DOHH2 (cell line): Measurements from ENCODE around the gene ELAVL3.

ENCODE experiments used
- H3F3A ChIP-seq: fragments of 200-600 bp; sonication (generic), shearing (Covaris generic); 2 replicates; pipeline ENCODE4 v1.6.0; 2016; ENCODE audit warnings: antibody characterized with exemption, mild to moderate bottlenecking; ENCODE audit not compliant: control insufficient read depth, insufficient read depth
- H3K27ac ChIP-seq: fragments of 200-600 bp; sonication (generic); 2 replicates; pipeline ENCODE4 v1.5.1; 2014; ENCODE audit warnings: low read depth, mild to moderate bottlenecking, low read length, moderate library complexity
- H3K27me3 ChIP-seq: fragments of 200-600 bp; sonication (generic); 2 replicates; pipeline ENCODE4 v1.6.1; 2014; ENCODE audit warnings: mild to moderate bottlenecking, low read length, mixed read lengths; ENCODE audit not compliant: control insufficient read depth
- H3K36me3 ChIP-seq: fragments of 200-600 bp; sonication (generic); 2 replicates; pipeline ENCODE4 v1.6.1; 2014; ENCODE audit warnings: mild to moderate bottlenecking, low read length, moderate library complexity, mixed read lengths; ENCODE audit not compliant: control insufficient read depth
- H3K4me1 ChIP-seq: fragments of 200-600 bp; sonication (generic); 2 replicates; pipeline ENCODE4 v1.6.1; 2014; ENCODE audit warnings: mild to moderate bottlenecking, low read length, mixed read lengths; ENCODE audit not compliant: control insufficient read depth
- H3K4me2 ChIP-seq: fragments of 200-600 bp; sonication (generic); 2 replicates; pipeline ENCODE4 v1.6.0; 2014; ENCODE audit warnings: mild to moderate bottlenecking, low read length, moderate library complexity
- H3K4me3 ChIP-seq: fragments of 200-600 bp; sonication (generic); 2 replicates; pipeline ENCODE4 v1.5.1; 2014; ENCODE audit warnings: mild to moderate bottlenecking, low read length, mixed read lengths
- H3K79me2 ChIP-seq: fragments of 200-600 bp; sonication (generic); 2 replicates; pipeline ENCODE4 v1.6.1; 2014; ENCODE audit warnings: mild to moderate bottlenecking, low read length, mixed read lengths; ENCODE audit not compliant: control insufficient read depth
- H3K9me2 ChIP-seq: fragments of 200-600 bp; sonication (generic); replicated peaks from 2 replicates; pipeline ENCODE4 v1.6.1; 2014; ENCODE audit warnings: mild to moderate bottlenecking, low read length, mixed read lengths; ENCODE audit not compliant: control insufficient read depth
- H3K9me3 ChIP-seq: fragments of 200-600 bp; sonication (generic); 2 replicates; pipeline ENCODE4 v1.6.1; 2014; ENCODE audit warnings: antibody characterized with exemption, low read length, mixed read lengths; ENCODE audit not compliant: control insufficient read depth, insufficient read depth
- H4K20me1 ChIP-seq: fragments of 200-600 bp; sonication (generic); 2 replicates; pipeline ENCODE4 v1.6.0; 2014; ENCODE audit warnings: low read depth, mild to moderate bottlenecking, antibody characterized with exemption, low read length, moderate library complexity; ENCODE audit not compliant: control insufficient read depth, insufficient read depth
- CTCF ChIP-seq: fragments of 200-600 bp; sonication (generic); IDR thresholded peaks from one replicate; pipeline ENCODE4 v1.5.1; 2014; ENCODE audit warnings: antibody characterized with exemption, mild to moderate bottlenecking, low read depth, low read length; ENCODE audit not compliant: poor library complexity, severe bottlenecking
- EZH2phosphoT487 ChIP-seq: fragments of 200-600 bp; sonication (generic); IDR thresholded peaks from 2 replicates; pipeline ENCODE4 v1.6.1; 2017; ENCODE audit warnings: borderline replicate concordance, mild to moderate bottlenecking, antibody characterized with exemption, low read length, moderate library complexity, mixed read lengths

ELAVL3 gene

GRCh38 chr19:11499890-11500420 is 19.1 kb upstream of the ELAVL3 start:
- H4K20me1 ChIP-seq, result no peaks in the 10 kb centered on the region
- H3K79me2 ChIP-seq, result peaks cover 16% of the 10 kb centered on the region
- H3K4me2 ChIP-seq, result no peak overlapping the region
- peaks cover 7% of the 10 kb centered on the region for H3K4me1 ChIP-seq
- H3K9me2 ChIP-seq, result no peaks in the 10 kb centered on the region
- TF ChIP-seq CTCF (no peak), EZH2phosphoT487 (no peak)
- no peaks in the 10 kb centered on the region for H3K27me3 ChIP-seq
- H3F3A ChIP-seq, result peaks cover 5% of the 10 kb centered on the region; the same call in 1 of the 2 replicates
- no peak overlapping the region for H3K27ac ChIP-seq
- H3K9me3 ChIP-seq, result no peaks in the 10 kb centered on the region
- peaks cover 14% of the 10 kb centered on the region for H3K36me3 ChIP-seq
- no peak overlapping the region for H3K4me3 ChIP-seq

- Histone ChIP-seq H3K36me3 (peaks cover 16% of the 10 kb centered on the region), H3F3A (no peaks in the 10 kb centered on the region; the same call in 1 of the 2 replicates), H3K4me2 (no peak overlapping the region), H3K9me3 (no peaks in the 10 kb centered on the region), H3K4me3 (no peak overlapping the region), H3K9me2 (no peaks in the 10 kb centered on the region), H3K27me3 (no peaks in the 10 kb centered on the region), H3K79me2 (peaks cover 9% of the 10 kb centered on the region), H4K20me1 (no peaks in the 10 kb centered on the region), H3K27ac (no peak overlapping the region), H3K4me1 (peaks cover under 1% of the 10 kb centered on the region)
- TF ChIP-seq CTCF, result no peak
- no peak for TF ChIP-seq EZH2phosphoT487
These were observed 18.4 kb upstream of the ELAVL3 start for GRCh38 chr19:11499220-11499726.

- peaks cover 16% of the 10 kb centered on the region for H3K36me3 ChIP-seq
- TF ChIP-seq CTCF (peak; percentile 91), EZH2phosphoT487 (no peak)
- no peaks in the 10 kb centered on the region for H4K20me1 ChIP-seq
- H3K4me3 ChIP-seq, result no peak overlapping the region
- H3K79me2 ChIP-seq, result no peaks in the 10 kb centered on the region
- no peaks in the 10 kb centered on the region for H3K9me3 ChIP-seq
- H3K27ac ChIP-seq, result no peak overlapping the region
- no peaks in the 10 kb centered on the region for H3K4me1 ChIP-seq
- no peaks in the 10 kb centered on the region for H3F3A ChIP-seq
- no peak overlapping the region for H3K4me2 ChIP-seq
- no peaks in the 10 kb centered on the region for H3K27me3 ChIP-seq
- H3K9me2 ChIP-seq, result no peaks in the 10 kb centered on the region
These were observed 15.7 kb upstream of the ELAVL3 start for GRCh38 chr19:11496391-11497163.
